ENCODE data around the gene KCNK5.

- TF ChIP-seq POLR2A (IDR thresholded peaks at IDR 0.05; ENCODE audit: low read length) (no peak), GATA1 (IDR thresholded peaks at IDR 0.05; ENCODE audit: low read depth, low read length) (no peak)
Observed at GRCh38 chr6:39233333-39233732, 4.1 kb upstream of the KCNK5 start.

All from erythroblast (primary cell).